Hypothalamus (tissue), 51 donors: ENCODE data around the gene GLUD2.
"Not testable (repeated sequence)": the region's sequence is repeated elsewhere in the genome, so short reads cannot be mapped to it uniquely, and the experiment has no call there.

Experiments
- DNase-seq, 51 donors: peaks; one replicate each; lab custom pipeline; 2025; lab: John Stamatoyannopoulos, UW

GLUD2 gene

DNA sequence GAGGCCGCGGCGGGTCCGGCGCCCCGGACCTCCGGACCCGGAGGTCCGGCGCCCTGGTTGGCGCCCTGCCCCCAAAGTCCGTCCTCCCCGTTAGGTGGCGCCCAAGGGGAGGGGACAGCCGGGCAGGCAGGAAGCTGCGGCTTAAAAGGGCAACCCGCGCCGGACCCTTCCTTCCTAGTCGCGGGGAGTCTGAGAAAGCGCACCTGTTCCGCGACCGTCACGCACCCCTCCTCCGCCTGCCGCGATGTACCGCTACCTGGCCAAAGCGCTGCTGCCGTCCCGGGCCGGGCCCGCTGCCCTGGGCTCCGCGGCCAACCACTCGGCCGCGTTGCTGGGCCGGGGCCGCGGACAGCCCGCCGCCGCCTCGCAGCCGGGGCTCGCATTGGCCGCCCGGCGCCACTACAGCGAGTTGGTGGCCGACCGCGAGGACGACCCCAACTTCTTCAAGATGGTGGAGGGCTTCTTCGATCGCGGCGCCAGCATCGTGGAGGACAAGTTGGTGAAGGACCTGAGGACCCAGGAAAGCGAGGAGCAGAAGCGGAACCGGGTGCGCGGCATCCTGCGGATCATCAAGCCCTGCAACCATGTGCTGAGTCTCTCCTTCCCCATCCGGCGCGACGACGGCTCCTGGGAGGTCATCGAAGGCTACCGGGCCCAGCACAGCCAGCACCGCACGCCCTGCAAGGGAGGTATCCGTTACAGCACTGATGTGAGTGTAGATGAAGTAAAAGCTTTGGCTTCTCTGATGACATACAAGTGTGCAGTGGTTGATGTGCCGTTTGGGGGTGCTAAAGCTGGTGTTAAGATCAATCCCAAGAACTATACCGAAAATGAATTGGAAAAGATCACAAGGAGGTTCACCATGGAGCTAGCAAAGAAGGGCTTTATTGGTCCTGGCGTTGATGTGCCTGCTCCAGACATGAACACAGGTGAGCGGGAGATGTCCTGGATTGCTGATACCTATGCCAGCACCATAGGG lies at the start of gene GLUD2:
GLUD2 (plus strand) TSS at position 170 of the 979 bp plus-strand sequence; CDS start at position 245, 75 bp downstream.
- DNase-seq: peak in 28 of 51 donors; percentile 0 to 35 (median 2)

DNA sequence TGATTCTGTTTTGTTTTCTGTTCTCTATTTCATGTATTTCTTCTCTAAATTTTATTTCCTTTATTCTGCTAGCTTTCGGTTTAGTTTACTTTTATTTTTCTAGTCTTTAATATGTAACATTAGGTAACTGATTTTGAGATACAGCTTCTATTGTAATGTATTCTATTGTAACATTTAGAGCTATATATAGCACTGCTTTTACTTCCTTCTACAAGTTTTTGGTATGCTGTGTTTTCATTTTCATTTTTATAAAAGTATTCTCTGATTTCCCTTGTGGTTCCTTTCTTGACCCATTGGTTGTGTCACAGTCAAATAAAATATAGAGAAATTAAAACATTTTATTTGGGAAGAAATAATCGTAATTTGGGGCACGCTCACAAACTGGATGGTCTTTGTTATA lies 48.0 kb upstream of the GLUD2 start:
- DNase-seq: no peak

DNA sequence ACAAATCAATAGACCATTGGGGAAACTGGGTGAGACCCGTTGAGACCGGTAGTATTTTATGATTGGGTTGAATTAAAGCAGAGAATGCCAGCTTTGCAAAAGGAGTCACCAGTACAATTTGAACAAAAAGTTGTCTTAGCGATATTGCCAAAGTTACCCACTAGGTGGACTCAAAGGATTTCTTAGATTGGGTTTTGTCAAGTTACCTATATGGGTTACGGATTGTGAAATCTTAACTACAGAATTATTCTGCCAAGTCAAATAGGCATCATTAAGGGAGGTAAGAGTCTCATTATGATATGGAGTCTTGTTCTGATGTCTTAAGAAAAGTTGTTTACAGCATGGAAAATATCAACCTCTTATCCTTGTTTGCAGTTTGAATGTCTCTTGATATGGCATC lies 46.8 kb upstream of the GLUD2 start:
- DNase-seq: no peak

DNA sequence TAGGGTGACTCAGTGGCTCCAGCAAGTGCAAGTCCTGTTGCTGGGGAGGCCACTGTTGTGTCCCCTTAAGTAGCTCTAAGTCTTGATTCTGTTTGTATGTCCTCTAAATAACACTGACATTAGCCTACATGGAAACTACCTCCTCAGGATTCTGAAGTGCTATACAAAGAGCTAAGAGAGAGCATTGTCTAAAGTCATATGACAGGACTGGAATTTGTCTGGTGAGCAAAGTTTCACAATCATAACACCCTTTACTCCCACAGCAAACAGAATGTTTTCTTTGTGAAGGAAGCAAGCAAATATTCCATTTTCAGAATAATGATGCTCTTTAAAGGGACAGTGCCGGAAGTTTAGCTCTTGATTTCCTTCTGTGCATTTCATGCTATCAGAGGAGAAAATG lies 38.5 kb upstream of the GLUD2 start:
- peak in 1 of 51 donors; percentile 6 for DNase-seq

DNA sequence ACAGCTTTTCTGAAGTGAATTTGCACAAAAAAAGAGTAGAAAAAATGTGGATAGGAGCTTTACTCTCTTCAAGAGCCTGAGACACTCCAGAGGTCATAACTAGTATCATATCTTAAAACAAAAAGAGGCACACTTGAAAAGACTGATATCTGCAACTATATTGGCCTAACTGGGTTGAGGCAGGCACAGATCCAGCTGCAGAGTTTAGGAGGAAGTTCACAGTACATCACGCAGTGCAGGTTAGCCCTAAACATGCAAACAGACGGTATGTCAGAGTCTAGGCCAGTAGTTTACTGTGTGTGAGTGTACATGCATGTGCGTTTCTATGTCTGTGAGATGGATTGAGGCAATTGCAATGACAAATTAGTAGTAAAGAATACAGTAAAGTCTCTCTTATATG lies 37.6 kb upstream of the GLUD2 start:
- DNase-seq: no peak

DNA sequence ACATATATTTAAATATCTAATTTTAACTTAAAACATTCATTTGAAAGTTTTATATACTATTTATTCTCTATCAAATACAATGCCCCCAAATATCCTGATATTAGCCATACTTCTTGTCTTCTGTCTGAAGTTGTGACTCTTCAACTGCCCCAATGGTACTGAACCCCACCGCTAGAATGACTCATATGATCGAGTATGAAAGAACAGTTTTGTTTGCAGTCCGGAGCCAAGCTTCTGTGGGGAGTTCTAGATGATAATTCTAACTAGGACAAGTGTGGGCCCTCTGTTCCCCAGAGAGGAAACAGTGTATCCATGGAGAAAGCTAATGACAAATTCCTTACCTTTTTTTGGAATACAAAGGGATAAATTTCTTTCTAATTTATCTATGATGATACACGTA lies 37.2 kb upstream of the GLUD2 start:
- peak in 3 of 51 donors; percentile 0 for DNase-seq

DNA sequence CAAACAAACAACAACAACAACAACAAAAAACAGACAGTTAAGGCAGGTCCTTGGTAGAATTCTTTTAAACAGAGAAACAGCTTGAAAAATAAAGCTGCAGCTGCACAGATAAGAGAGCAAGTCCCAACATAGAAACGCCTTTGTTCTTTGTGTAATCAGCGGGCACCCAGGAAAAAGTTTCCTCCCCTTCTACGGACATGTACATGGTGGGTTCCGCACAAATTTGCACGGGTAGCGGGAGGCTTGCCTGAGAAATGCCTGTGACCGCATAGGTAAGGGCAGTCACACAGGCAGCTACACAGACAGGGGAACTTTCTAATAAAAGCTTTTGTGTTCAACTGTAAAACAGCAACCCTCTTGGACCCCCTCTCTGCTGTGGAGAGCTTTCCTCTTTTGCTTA lies 36.2 kb upstream of the GLUD2 start:
- DNase-seq: peak in 2 of 51 donors; percentile 0

DNA sequence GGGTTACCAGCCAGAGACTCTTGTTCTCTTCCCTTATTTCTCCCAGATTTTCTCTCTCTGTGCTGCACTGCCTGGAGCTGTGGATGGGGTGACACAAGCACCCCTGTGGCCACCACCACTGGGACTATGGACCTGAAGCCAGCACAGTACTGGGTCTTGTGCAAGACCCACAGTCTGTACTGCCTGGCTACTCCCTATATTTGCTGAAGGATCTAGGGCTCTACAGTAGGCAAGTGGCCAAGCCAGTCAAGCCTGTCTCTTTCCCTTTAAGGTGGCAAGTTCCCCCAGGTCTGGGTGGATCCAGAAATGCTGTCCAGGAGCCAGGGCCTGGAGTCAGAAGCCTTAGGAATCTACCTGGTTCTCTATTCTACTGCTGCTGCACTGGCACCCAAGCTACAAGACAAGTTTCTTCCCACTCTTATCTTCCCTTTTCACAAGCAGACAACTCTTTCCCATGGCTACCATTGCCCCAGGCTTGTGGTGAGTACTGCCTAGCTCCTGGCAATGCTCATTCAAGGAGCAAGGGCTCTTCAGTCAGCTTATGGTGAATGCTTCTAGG lies 33.4 kb upstream of the GLUD2 start:
- DNase-seq: no peak

DNA sequence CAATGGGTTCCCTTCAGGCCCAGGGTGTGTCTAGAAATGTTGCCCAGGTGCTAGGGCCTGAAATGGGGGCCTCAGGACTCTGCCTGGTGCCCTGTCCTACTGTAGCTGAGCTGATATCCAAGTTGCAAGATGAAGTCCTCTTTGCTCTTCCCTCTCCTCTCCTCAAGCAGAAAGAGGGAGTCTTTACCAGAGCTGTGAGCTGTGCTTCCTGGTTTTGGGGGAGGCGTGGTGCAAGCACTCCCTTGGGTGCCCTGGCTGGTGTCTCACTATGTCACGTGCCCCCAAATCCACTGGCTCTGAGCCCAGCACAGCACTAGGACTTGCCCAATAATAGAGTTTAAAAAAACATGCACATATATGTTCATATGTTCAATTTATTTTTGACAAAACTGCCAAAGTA lies 32.6 kb upstream of the GLUD2 start:
- no peak for DNase-seq

DNA sequence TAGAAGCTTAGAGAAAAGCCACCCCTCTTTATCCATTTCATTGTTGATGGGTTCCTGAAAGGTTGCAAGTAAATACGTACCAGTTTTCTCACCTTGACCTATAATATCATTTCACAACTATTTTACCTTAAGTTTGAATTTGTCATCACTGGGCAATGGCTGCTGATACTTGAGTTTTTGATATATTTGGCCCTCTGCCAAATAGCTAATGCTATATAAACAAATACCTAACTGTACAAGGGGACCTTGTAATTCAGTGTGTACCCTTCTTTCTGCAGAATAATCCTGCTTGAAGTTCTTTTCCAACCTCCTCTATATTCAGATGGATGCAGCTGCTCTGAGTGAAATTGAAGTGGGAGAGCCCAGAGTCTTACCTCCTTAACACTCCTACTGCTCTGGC lies 19.0 kb upstream of the GLUD2 start:
- DNase-seq: no peak

DNA sequence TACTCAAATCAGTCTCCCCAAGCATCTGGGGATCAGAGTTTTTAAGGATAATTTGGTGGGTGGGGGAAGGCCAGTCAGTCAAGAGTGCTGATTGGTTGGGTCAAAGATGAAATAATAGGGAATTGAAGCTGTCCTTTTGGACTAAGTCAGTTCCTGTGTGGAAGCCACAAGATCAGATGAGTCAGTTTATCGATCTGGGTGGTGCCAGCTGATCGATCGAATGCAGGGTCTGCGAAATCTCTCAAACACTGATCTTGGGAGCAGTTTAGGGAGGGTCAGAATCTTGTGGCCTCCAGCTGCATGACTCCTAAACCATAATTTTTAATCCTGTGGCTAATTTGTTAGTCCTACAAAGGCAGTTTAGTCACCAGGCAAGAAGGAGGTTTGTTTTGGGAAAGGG lies 17.3 kb upstream of the GLUD2 start:
- no peak for DNase-seq

DNA sequence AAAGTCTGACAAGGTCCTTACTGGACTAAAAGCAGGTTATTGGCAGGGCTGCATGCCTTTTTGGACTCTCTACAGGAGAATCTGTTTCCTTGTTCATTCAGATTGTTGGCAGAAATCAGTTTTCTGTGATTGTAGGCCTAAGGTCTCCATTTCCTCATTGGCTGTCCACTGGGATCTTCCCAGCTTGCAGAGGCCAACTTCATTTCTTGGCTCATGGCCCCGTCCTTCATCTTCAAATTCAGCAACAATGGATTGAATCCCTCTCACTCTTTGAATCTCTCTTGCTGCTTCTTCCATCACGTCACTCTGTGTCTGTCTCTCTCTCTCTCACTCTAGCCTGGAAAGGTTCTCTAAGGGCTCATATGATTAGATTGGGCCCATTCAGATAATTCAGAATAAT lies 14.9 kb upstream of the GLUD2 start:
- no peak for DNase-seq

DNA sequence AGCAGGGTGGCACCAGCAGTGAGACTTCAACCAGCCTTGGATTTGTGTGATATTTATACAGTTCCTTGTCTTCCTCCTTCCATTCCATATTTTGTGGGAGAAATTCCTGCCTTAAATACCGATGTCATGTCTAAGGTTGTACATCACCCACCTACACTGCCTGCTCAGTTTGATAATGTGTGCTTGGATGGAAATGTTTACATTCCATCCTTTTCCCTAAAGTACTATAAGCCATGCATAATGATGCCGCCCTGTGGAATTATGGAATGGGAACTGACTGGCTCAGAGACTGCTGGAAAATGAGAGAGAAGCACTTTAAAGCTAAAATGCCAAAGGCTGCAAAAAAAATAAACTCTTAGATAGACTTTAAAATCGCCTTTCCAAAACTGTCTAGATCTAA lies 11.3 kb upstream of the GLUD2 start:
- no peak for DNase-seq

DNA sequence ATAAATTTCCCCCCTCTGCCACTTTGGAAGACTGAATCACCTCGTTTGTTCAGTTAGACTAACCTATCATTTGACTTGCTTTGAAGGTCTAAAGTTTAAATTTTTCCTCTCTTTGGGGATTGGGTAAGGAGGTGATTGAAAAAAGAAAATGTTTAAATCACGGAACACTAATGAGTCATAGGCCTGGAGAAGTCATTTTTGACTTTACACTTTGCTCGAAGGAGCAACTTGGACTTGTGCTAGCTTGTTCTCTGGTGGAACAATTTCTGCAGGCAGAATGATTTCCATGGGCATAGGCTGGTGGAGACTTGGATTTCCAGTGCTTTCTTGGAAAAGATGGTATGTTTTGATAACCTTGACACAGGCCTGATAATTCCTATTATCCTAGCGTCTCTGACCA lies 10.5 kb upstream of the GLUD2 start:
- DNase-seq: no peak

DNA sequence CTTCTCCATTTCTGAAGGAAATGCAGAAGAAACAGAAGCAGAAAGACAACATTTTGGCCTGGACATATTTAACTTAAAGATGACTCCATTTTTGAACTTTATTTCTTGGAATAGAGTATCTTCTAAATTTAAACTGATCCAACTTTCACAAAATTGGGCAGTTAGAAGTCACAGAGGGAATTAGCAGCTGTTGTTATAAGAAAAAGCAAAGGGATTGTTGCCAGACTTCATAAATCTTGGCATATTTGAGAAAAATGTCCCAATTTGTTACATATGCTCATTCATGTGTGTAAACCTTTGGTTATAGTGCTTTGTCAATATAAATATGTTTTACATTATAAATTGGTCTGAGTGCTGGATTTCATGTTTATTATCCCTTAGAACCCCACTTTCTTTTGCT lies 3.4 kb downstream of the GLUD2 start:
- no peak for DNase-seq

DNA sequence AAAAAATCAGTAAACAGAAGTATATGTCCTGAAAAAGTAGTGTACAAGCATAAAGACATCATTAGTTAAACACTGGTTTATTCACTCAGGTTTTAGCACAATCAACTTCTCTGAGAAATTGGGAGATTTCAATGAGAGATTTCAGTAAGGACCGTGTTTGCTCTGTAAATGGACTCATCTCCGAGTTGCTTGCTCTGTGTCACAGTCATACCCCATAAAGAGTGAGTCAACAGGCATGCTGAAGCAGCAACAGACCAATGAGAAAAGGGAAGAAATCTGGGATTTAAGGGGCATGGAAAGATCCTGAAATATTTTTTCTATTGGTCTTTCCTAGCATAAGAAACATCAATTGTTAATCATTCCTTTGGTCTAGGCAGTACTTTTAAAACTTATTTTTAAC lies 4.7 kb downstream of the GLUD2 start:
- no peak for DNase-seq

DNA sequence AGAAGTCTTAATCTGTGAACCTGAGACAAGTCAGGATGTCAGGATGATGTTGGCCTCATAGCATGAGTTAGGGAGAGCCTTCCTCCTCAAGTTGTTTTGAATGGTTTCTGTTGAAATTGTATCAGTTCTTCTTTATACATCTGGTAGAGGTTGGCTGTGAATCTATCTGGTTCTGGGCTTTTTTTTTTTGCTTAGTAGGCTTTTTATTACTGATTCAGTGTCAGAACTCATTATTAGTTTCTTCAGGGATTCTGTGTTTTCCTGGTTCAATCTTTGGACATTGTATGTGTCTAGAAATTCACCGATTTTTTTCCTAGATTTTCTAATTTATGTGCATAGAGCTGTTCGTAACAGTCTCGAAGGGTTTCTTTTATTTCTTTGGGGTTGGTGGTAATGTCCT lies 14.9 kb downstream of the GLUD2 start:
- no peak for DNase-seq

DNA sequence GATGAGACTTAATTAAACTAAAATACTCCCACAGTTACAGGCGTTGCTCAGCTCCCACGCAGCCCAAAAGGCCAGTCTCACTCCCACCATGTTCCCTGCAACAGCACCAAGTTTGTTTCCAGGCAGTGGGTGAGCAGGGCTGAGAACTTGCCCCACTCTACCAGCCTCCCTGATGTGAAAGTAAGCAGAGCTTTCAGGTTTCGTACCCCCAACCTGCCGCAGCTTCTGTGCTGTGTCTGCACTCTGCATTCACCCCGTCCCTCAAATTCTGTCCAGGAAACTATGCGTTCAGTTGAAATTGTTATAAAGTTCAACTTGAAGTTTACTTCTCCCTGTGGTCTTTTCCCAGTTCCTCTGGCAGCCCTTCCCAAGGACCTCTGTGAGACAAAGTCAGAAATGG lies 17.2 kb downstream of the GLUD2 start:
- no peak for DNase-seq

DNA sequence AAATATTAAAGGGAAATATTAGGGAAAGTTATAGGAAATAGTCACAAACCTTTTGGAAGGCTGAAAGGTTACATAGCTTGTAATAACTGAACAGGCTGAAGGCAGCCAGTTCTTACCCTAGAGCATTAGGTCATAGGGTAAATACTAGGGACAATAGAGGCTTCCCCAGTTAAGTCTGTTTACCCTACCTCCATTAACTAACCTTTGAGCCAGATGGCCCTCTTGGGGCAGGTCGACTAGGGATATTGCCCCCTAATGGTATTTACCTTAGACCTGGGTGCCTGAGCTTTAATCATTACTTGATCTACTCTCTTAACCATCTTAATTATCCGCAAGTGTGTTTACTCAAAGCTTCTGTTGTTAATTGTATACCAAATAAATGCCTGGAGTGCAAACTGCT lies 36.8 kb downstream of the GLUD2 start:
- not testable (repeated sequence) for DNase-seq

DNA sequence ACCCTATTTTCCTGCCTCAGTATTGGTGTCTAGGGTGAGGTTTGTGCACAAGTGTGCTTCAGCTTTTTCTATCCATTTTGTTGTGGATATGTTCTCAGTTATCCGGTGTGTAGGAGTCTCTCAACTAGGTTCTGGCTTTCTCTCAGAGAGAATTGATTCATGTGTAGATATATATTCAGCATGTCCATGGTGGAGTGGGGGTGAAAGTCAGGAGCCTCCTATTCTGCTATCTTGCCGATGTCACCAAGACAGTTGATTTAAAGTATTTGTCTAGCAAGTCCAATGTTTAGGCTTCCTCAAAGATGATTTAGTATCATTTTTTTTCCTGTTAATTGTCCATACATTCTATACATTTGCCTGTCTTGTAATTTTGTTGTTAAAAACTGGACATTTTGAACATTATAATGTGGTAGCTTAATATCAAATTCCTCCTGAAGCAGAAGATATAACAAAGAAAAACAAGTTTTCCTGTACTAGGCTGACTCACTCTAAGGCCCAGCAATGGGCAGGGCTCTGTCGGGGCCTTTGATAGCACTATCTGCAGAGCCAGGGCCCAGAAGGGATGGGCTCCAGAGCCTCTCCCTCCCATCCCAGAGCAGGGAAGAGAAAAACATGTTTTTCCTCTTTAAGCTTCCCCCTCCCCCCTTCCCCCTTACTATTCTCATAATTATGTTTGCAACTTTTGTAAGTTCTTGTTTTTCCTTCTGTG lies 37.6 kb downstream of the GLUD2 start:
- DNase-seq: no peak

DNA sequence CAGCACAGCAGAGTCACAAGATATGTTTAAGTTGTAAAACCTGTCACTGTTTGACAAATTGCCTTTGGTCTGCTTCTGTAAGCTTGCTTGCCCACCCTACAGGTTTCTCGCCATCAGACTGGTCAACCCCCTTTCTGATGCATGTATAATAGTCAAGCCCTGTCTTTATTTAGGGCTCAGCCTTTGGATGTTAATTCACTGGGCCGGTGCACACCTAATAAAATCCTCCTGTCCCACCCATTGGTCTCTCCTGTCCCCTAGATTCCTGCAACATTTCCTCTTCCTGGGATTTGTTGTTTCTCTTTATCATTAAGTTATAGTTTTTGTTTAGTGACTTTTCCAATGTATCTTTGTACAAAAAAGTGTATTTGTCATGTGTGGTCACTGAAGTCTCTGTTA lies 38.2 kb downstream of the GLUD2 start:
- DNase-seq: no peak

DNA sequence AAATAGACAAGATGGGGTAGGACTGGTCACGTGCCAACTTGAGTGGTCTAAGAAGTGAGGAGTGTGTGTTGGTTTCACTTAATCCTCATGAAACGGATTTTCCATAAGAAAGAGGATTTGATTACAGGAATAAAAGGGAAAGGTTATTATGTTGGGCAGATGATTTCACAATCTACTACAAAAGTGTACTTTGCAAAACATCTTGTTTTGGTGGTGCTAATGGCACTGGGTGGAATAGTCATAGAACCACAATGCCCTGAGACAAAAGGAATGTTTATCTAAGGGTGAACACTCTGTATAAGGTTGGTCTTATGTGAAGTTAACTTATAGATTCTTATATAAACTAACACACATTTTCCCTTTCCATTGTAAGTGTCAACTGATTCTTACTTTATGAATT lies 45.6 kb downstream of the GLUD2 start:
- DNase-seq: no peak
